Inferior parietal cortex (tissue), 1 donor: ENCODE results near the gene LYRM1.
"Not testable (repeated sequence)": the region's sequence is repeated elsewhere in the genome, so short reads cannot be mapped to it uniquely, and the experiment has no call there.

Source experiments
- DNase-seq: peaks from one replicate; pipeline ENCODE4 v3.0.0-alpha.2; 2016; ENCODE audit errors: extremely low spot score

LYRM1 gene

DNA sequence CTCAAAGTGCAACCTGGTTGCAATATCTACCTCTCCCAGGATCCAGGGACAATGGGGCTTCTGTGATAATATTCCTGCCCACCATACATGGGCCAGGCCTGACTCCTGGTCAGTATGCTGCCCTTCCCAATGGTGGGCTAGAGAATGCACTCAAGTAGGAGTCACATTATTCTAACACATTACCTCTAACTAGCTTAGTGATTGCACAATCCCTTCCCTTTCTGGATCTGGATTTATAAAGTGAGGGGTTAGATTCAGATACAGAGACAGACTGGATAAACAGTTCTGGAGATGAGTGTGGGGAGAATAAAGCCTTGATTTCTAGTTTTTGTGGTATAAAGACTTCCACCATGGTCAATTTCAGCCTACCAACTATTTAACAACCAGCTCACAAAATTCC lies 33.0 kb downstream of the LYRM1 start:
- DNase-seq: no peak

DNA sequence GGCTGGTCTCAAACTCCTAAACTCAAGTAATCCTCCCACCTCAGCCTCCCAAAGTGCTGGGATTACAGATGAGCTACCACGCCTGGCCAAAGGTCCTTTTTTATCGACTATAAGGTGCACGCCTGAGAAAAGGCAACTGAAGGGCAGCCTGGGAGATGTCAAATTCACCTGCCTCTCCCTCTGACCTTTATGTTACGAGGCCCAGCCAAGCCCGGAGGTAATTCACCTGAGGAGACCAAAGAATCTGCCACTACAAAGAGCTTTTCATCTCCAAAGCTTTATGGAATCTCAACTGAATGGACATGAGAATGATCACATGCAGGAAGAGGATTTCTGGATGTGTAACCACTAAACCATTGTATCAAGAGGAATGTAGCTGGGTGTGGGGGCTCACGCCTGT lies 37.2 kb downstream of the LYRM1 start:
- DNase-seq: no peak

- no peak for DNase-seq
Observed at GRCh38 chr16:20938426-20938825, 37.9 kb downstream of the LYRM1 start.

DNA sequence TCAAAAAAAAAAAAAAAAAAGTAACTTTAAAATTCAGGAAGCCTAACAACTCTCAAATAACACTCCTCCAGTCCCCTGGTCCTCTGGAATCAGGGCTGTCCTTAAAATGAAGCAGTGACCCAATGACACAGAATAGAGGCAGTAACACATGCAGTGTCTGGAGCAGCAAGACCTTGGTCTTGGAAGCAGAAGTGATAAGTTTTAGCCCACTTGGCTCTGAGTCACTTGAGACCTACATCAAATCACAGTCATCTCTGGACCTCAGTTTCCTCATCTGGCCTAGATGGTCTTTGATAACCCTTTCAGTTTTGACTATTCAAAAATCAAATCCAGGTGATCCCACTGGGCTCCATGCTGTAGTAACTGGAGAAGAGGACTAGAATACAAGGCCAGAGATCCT lies 39.0 kb downstream of the LYRM1 start:
- no peak for DNase-seq

DNA sequence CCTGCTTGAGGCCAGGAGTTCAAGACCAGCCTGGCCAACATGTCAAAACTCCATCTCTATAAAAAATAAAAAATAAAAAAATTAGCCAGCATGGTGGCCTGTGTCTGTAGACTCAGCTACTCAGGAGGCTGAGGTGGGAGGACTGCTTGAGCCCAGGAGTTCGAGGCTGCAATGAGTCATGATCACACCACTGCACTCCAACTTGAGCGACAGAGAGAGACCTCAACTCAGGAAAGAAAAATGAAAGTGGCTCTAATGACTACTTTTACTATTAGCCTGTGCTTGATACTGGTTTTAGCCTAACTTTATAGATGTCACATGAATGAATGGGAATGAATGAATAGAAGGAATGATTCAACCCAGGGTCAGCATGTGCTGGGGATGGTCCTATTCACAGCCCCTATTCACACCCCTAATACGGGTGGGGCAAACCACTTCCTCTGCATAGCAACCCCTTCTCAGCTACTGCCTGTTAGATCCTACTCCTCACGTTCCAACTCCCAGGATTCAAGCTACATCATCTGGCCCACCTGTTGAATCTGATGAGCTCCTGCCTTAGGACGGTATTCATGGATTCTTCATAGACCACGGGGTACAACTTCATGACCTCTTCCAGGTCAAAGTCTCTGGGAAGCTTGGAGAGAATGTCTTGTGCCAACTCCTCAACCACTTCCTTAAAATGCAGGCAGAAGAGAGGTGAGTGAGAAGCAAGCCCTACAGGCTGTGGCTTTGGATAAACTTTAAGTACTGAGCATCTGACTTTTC lies 40.5 kb downstream of the LYRM1 start:
- DNase-seq: no peak

GRCh38 chr16:20941636-20941926 lies 41.0 kb downstream of the LYRM1 start:
- no peak for DNase-seq

- DNase-seq: no peak
Observed at GRCh38 chr16:20942256-20942655, 41.7 kb downstream of the LYRM1 start.

DNA sequence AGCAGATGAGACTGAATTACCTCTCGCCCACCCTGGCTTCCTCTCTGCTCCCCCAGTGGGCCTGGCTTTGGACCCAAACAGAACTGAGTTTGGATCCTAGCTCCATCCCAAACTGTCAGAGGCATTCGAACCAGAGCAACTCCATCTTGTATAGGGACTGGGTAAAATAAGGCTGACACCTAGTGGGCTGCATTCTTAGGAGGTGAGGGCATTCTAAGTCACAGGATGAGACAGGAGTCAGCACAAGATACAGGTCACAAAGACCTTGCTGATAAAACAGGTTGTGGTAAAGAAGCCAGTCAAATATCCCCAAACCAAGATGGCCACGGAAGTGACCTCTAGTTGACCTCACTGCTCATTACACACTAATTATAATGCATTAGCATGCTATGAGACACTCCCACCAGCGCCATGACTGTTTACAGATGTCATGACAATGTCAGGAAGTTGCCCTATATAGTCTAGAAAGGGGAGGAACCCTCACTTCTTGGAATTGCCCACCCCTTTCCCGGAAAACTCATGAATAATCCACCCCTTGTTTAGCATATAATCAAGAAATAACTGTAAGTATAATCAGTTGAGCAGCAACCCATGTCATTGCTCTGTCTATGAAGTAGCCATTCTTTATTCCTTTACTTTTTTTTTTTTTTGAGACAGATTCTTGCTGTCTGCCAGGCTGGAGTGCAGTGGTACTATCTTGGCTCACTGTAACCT lies 44.4 kb downstream of the LYRM1 start:
- peak; percentile 13 for DNase-seq

DNA sequence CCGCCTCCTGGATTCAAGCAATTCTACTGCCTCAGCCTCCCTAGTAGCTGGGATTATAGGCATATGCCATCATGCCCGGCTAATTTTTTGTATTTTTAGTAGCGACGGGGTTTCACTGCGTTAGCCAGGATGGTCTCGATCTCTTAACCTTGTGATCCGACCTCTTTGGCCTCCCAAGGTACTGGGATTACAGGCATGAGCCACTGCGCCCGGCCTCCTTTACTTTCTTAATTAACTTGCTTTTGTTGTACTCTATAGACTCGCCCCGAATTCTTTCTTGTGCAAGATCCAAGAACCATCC lies 45.0 kb downstream of the LYRM1 start:
- not testable (repeated sequence) for DNase-seq

DNA sequence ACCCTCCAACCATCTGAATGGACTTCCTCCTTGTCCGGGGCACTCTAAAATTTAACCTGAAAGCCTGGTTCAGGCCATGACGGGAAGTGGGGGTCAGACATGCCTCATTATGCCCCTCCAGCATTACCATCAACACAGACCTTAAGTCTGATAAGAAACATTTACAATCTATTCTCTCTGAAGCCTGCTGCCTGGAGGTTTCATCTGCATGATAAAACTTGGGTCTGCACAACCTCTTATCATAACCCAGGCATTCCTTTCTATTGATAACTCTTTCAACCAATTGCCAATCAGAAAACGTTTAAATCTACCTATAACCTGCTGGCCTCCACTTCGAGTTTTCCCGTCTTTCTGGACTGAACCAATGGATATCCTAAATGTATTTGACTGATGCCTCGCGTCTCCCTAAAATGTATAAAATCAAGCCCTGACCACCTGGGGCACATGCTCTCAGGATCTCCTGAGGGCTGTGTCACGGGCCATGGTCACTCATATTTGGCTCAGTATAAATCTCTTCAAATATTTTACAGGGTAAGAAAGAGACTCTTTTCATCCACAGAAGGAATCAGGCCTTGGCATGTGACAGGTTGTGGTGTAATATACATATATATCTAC lies 45.6 kb downstream of the LYRM1 start:
- no peak for DNase-seq

DNA sequence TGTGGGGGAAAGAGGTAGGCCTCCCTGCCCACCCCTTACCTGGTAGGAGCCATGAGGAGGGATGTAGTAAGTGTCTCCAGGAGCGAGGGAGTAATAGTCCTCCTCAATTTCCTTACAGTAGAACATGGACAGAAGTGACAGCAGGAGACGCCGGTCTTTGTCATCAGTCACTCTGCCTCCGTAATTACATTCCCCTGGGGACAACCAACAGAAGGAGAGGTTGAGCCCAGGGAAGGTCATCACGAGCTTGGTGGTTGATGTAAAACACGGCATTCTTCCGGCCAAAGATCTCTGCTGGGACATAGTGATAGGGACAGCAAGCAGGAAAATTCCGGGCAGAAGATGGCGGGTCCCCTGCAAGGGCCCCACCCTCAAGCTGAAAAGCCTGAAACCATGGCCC lies 47.9 kb downstream of the LYRM1 start:
- DNase-seq: no peak

DNA sequence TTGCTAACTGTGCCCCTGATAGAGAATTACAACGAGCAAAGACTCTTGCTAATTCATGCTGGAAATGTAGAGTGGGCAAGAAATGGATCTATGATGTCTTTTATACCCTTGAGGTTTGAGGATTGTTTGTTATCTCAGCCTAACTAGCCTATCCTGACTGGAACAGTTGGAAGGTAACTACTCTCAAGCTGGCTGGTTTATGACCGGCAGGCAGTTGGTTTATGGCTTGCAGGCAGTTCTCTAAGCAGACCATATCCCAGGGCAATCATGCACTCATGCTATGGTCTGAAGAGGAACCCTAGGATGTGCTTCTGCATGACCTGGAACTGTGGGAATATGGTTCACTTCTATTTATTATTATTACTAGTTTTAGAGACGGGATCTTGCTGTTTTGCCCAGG lies 49.1 kb downstream of the LYRM1 start:
- no peak for DNase-seq

GRCh38 chr16:20950294-20950693 lies 49.7 kb downstream of the LYRM1 start:
- DNase-seq: no peak

DNA sequence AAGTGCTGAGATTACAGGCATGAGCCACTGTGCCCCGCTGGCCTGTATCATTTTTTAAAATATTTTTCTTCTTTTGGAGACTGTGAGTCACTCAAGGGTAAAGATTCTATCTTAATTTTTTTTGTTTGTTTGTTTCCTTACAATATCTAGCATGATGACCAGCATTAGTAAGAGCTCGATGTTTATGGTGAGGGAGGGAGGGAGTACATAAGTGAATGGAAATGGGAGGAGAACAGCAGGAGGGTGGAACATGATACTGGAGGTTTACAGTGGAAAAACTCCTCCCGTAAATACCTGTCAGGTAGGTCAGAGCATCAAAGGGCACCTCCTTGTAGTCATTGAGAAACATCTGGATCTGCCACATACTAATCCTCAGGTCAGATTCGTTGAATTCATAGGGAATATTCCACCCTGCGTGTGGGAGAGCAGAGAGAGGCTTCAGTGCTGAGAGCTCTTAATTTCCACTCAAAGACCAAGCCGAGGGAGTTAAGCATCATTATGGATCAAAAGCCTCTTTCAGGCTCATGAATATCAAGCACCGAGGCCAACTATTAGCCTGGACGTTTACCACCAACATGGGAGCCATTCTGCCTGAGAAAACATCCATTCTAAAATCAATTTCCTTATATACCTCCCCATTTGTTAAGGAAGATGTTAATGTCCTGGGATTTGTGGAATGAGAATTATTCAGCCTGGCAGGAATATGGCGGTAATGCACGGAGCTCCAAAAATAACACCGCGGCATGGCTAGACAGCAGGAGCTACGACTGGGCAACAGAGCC lies 51.8 kb downstream of the LYRM1 start:
- DNase-seq: no peak

DNA sequence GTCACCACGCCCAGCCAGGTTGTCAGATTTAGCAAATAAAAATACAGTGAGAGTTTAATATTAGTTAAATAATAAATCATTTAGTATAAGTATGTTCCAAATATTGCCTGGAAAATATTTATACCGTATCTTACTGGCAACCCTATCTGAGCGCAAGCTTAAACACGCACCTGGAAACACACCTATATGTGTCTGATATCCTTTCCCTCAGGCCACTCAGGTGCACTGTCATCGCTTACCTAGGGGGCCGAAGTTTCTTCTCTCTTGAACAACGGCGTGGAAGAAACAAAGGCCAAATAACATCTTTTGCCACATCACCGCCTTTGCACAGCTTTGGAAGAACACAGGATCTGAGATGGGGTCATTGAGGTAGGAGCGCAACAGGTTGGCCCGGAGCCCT lies 54.0 kb downstream of the LYRM1 start:
- DNase-seq: no peak

GRCh38 chr16:20956319-20956718 lies 55.7 kb downstream of the LYRM1 start:
- DNase-seq: no peak

DNA sequence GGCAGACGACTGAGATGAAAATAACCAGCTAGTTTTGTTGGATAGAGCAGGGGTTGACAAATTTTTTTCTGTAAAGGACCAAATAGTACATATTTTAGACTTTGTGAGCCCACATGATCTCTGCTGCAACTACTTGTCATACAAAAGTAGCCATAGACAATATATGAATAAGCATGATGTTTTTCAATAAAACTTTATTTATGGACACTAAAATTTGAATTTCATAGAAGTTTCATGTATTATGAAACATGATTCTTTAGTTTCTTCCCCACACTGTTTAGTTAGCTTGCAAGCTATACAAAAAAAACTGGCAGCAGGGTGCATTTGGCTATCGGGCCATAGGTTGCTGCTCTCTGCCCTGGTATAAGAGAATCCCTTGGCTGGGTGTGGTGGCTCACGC lies 56.6 kb downstream of the LYRM1 start:
- no peak for DNase-seq

DNA sequence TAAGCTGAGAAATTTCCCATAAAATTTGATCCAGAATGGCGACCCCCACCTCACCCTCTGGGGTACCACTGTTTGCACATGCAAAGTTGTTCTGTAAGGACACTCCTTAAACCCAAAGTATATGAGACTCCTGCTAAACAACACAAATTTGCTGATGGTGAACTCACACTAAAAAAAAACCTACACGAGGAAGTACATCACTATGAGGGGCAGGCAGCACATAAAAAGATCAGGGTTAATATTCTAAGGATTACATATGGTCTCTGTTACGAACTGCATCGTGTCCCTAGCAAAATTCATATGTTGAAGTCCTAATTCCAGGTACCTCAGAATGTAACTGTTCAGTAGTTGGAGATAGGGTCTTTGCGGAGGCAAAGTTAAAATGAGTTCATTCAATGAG lies 60.3 kb downstream of the LYRM1 start:
- DNase-seq: no peak

DNA sequence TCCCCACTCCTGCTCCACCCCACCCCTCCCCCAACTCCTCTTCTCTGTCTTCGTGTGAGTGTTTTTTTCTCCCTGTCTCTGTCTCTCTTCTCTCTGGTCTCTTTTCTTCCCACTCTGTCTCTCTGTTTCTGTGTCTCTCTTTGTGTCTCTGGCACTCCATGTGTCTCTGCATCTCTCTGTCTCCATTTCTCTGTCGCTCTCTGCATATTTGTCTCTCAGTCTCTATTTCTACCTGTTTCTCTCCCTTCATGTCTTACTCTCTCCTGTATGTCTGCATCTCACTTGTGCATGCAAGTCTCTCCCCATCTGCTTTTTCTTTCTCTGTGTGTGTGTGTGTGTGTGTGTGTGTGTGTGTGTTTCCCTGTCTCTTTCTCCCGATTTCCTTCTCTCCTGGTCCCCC lies 68.2 kb downstream of the LYRM1 start:
- DNase-seq: no peak

DNA sequence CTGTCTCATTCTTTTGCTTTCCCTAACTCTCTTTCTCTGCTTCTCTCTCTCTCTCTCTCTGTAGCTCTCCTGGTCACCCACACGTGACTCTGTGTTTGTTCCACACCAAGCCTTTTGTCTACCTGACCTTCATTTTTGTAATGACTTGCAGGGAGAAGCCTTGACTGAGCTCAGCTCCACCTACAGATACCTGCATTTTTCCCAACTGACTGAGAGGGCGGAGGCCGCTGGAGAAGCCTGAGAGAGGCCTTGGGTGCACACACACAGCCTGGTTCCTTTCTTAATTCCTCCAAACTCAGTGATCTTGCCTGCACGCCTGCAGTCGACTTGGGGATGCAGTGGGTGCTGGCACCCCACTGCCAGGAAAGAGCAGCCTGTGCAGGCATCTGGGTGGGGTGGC lies 68.8 kb downstream of the LYRM1 start:
- no peak for DNase-seq

DNA sequence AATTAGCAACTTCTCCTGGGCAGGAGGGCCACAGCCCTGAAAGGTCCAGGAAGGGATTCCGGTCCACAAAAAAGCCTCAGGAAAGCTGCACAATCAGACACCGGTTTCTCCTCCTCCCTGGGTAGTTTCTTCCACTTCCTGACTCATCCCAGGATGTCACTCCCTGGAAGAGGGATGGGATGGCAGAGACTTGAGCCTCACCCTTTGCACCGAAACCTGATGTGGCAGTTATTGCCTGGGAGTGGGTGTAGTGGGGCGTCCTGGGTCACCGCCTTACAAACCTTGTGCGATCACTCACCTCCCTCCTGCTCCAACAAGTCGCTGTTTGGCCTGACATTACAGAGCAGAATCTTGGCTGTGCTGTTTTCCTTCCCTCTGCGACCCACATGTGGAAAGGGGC lies 70.8 kb downstream of the LYRM1 start:
- no peak for DNase-seq

- DNase-seq: not testable (repeated sequence)
Observed at GRCh38 chr16:20973201-20973600, 72.6 kb downstream of the LYRM1 start.
